C4-2B (cell line): ENCODE measurements around the gene TTC34.

Source experiments
- H3K27ac ChIP-seq: fragments of 450-650 bp; 2 replicates; pipeline ENCODE4 v1.5.1; 2017
- CTCF ChIP-seq: fragments of 450-650 bp; conservative IDR thresholded peaks from 2 replicates; pipeline ENCODE4 v1.5.1; 2017; ENCODE audit warnings: mild to moderate bottlenecking
- ZFX ChIP-seq: fragments of 450-650 bp; IDR thresholded peaks from 2 replicates; pipeline ENCODE4 v1.6.1; 2017

The TTC34 gene

GRCh38 chr1:2643414-2644077 is 157.9 kb downstream of the TTC34 start:
- no peak overlapping the region for H3K27ac ChIP-seq
- TF ChIP-seq CTCF (no peak), ZFX (no peak)

GRCh38 chr1:2642560-2643413 is 158.7 kb downstream of the TTC34 start:
- TF ChIP-seq ZFX (no peak), CTCF (no peak)
- peak overlapping the region; percentile 45 for H3K27ac ChIP-seq

GRCh38 chr1:2642131-2642559 is 159.3 kb downstream of the TTC34 start:
- TF ChIP-seq CTCF (no peak), ZFX (no peak)
- peak overlapping the region; percentile 45; the same call in 1 of the 2 replicates for H3K27ac ChIP-seq

GRCh38 chr1:2641381-2642130 is 159.9 kb downstream of the TTC34 start:
- TF ChIP-seq CTCF (no peak), ZFX (no peak)
- H3K27ac ChIP-seq = no peak overlapping the region

- TF ChIP-seq CTCF (no peak), ZFX (no peak)
- no peak overlapping the region for H3K27ac ChIP-seq
Measured at GRCh38 chr1:2640626-2641025, 160.9 kb downstream of the TTC34 start.

GRCh38 chr1:2639607-2640521 is 161.6 kb downstream of the TTC34 start:
- TF ChIP-seq ZFX (no peak), CTCF (no peak)
- H3K27ac ChIP-seq = no peak overlapping the region
